ENCODE data around the gene POLR2C. TPM values are rescaled to one million over a fixed set of nuclear protein-coding genes. Genes with fewer than 3 reads are reported as not detected.
"Not testable (repeated sequence)": the region's sequence is repeated elsewhere in the genome, so short reads cannot be mapped to it uniquely, and the experiment has no call there.

POLR2C gene
- total RNA-seq, 1 donor from 2014 or later, result 65.7 TPM

DNA sequence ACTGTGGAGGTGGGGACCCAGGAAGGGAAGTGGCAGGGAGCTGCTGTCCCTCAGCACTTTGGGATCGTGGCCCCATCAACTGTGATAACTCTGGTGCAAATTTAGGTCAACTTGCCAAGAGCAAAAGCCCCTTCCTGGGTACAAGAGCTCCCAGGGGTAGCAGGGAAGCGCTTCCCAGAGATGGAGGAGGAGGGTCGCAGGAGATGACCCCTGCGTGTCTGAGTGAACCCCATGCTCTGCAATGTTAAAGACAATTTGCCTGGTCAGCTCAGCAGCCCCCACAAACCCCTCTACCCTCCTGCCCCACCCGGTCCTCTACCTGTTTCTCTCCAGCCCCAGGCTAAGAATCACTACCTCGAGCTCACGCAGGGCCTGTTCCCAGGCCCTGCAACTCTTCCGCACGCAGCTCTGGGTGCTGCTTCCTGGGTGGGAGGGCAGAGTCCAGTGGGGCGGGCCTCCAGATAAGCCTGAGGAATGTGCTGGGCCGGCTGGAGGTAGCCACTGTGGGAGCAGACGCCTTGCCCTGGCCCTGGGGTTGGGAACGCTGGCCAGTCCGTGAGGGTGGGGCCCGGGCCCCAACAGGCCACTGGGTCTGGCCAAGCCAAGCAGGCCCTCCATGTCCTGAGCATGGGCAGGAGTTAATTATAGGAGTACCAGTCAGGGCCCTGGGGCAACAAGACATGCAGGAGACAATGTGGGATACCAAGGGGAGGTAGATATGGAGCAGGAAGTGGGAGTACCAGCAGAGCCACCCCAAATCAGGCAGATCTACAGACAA is 17.7 kb downstream of the POLR2C start:
- peak; percentile 89 for DNase-seq (ENCODE audit: low spot score)

DNA sequence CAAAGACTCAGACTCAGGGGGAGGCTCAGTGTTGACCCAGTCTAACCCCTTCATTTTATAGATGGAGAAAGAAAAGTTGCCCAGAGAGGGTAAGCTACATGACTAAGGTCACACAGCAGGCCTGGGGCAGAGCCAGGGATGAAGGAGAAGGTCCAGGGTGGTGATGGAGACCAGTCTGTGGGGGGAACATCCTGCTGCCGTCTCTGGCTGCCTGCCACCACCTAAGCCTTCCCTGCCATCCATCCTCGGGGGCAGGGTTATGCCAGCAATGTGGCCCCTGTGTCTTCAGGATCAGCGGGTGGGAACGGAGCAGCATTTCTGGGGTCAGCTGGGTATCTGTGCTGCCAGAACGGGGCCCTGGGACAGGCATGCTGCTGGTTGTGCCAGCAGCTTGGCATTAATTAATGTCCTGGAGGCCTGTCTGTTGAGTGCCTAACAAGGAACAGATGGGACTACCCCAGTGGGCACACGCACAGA is 18.3 kb downstream of the POLR2C start:
- no peak for DNase-seq (ENCODE audit: low spot score)

DNA sequence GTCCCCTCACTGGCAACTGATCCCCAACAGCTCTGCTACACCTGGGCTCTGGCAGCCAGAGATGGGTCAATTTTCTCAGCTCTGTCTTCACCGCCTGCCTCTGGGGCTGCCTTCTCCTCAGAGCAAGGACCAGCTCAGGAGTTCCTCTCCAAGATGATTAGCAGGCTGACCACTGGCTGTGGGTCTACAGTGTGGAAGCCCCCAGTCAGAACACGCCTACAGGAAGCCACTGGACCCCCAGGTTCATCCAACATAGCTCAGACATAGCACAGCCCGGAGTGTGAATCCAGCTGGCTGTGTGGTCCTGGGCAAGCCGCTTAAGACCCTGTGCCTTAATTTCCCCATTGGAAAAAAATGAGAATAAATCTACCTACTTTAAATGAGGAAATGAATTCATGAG is 18.9 kb downstream of the POLR2C start:
- no peak for DNase-seq (ENCODE audit: low spot score)

DNA sequence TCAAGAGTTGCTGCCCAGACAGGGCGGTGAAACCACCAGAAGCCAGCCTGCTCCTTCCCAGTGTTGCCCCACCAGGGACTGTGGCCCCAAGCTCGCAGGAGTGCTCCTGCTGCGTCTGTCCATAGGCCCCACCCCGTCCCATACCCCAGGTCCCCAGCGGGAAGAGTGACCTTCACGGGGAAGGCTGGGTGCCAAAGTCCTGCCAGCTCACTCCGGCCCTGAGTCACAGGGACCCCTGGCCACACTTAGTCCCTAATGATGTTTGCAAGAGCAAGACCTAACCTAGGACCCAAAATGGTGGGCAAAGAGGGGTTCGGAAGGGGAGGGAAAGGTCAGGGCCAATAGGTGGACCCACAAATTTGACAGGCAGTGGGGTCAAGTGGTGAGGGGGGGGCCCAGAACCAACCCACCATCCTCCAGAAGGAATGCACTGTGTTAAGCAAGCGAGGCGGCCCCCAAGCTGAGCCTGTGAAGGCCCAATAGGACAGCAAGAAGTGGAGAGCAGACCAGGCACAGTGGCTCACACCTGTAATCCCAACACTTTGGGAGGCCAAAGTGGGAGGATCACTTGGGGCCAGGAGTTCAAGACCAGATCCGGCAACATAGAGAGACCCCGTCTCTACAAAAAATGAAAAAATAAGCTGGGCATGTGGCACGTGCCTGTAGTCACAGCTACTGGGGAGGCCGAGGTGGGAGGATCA is 20.5 kb downstream of the POLR2C start:
- no peak for DNase-seq (ENCODE audit: low spot score)

DNA sequence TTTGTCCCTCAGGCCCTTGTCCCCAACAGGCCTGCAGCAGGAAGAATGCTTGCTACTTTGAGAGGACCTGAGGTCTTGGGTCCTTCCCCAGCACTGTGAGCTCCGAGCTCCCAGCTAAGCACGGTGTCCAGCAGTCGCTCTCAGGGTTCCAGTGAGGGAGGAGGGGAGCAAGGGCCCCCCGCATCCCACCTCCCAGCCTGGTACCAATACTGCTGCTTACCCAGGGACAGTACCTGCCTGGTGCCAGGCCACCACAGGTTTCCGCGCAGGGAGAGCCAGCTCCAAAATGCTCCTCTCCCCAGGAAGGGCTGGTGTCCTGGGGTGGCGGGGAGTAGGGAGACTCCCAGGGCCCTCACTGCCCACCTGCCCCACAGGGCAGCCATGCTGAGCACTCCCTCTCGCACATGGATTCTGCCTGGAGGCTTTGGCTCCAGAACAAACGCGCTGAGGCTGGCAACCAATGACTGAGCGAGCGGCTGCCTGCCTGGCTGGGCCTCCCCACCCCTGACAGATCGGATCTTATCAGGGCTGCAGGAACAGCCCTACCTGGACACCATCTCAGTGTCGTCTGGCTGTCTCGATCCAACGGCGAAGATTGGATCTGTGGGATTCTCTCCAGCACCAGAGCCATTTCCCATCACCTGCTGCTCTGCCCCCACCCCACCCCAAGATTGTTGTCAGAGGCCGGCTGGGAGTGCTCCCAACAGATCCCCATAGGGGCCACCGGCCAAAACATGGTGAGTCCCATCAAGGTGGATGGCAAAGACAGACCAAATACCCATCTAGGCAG is 21.4 kb downstream of the POLR2C start:
- DNase-seq (ENCODE audit: low spot score), result peak; percentile 62

DNA sequence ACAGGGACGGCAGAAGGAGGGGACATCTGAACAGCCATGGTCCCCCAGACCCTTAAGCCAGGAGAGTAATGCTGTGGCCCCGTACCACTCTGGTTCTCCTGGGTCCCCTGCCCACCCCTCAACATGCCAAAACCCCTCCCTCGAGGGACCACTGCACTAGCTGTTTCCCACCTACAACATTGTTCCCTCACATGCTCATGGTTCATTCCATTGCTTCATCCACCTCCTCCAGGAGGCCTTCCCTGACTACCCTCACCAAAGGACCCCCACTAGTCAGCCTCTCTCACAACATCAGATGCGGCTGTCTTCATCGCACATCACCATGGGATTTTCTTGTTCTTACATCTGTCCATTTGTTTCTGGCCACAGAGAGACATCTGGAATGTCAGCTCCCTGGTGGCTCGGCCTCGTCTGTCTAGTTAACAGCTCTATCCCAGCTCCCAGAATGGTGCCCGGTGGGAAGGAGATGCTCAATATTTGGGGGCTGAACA is 22.1 kb downstream of the POLR2C start:
- no peak for DNase-seq (ENCODE audit: low spot score)

DNA sequence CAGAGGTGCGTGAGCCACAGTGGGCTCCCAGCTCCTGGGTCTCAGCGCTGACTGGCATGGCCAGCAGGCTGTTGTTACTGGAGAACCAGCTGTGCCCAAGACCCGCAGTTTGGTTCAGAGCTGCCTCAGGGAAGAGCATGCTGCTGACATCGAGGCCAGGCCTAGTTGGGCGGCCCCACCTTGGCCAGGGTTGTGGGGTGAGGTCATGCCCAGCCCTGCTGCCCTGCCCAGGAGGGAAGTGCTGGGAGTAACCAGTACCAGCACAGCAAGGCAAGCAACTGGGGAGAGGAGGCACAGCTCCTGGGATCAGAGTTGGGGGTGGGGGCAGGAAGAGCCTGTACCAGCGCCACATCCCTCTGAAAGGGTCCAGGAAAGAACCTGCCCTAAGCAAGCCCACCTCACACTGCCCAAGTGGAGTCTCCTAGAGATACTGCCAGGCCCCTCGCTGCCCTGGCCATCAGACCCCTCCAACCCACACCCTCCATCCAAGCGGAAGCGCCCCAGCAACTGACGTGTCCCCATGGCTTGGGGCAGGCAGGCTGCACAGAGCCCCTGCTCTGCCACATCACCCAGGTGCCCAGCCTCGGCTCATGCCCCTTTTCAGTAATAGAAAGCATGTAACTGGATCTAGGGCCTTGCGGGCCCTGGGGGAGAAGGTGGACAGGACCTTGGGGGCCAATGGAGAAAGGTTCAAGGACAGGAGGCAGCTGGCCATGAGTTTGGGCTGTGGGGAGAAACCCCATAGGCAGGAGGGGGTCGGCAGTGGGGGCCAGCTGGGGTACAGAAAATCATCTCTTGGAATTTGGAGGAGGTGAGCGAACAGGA is 22.8 kb downstream of the POLR2C start:
- DNase-seq (ENCODE audit: low spot score), result no peak

DNA sequence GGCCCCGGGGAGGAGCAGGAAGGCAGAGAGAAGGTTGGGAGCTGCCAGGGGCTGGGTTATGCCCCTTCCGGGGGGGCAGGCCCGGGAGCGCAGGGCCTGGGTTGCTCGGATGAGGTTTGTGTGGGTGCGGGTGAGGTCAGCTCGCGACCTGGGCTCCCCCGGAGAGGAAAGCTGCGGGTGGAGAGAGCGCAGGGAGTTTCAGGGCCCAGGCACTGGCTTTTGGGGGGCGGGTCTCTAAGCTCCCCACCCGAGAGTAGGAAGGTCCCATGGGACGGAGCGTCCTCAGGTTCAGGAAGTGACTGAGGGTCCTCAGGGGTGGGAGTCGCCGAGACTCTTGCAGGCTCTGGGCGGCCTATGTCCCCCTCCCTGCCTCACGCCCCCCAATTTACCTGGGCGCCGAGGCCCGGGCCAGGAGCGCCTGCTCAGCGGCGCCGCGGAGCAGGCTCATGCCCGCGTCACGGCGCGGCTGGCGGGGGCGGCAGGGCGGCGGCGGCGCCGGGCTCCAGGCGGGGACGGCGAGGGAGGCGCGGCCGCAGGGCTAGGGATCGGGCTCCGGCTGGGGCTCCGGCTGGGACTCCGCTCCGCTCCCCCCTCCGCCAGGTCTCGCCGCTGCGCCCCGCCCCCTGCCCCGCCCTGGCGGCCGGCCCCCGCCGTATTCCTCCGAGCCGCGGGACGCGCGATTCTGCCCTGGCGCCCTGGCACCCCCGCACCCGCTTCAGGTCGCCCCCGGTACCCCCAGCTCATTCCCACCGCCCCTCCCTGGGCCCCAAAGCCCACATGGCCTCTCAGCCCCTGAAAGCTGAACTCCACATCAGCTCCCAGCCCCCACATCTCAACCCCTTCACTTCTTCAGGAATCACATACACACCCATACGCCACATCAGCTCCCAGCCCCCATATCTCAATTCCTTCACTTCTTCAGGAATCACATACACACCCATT is 23.7 kb downstream of the POLR2C start, which contains the start of gene DOK4:
TSS of gene DOK4 (minus strand) at position 578 of the 942 bp plus-strand sequence. CDS start 6,986 bp downstream, outside the sequence.
- peak; percentile 75 for DNase-seq (ENCODE audit: low spot score)

DNA sequence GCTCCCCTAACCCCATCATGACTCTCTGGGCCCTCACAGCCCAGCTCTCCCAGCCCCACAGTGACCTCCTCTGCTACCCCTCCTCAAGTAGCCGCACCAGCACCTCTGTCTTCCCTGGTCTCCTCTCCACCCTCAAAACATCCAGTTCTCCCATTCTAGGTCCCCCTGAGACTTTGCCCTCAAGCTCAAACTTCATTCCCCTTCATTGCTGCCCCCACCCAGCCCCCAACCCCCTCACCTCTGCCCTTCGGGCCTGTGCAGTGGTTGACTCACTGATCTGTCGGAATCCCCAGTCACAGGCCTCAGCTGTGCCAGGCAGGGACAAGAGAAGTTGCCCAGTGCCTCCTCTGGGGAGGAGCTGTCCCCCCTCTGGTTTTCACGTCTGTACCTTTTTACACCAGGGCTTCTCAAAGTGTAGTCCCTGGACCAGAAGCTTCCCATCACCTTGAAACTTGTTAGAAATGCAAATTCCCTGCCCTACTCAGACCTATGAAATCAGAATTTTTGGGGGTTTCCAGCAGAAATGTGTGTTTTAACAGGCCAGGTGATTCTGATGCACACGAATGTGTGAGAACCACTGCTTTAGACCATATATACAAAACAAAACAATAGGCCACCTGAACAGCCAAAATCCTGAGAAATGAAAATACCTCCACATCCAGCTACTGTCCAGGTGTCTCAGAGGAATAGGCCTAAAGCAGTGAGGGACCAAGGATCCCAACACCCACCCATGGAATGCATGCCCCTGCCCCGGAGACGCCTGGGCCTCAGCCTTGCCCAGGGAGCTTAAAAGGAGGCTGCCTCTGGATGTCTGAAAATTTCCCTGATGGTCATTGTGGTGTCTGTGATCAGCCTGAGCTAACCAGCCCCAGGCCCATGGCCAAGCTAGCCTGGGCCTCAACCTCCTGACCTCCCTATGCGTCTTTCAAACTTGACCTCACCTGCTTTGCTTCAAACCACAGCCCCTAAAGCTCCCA is 24.7 kb downstream of the POLR2C start:
- no peak for DNase-seq (ENCODE audit: low spot score)

DNA sequence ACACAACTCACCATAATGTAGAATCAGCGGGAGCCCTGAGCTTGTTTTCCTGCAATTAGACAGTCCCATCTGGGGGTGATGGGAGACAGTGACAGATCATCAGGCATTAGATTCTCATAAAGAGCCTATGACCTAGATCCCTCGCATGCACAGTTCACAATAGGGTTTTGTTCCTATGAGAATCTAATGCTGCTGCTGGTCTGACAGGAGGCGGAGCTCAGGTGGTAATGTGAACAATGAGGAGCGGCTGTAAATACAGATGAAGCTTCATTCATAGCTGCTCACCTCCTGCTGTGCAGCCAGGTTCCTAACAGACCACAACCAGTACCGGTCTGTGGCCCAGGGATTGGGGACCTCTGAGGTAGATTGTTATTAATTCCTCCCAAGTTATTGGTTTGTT is 26.8 kb downstream of the POLR2C start:
- no peak for DNase-seq (ENCODE audit: low spot score)

DNA sequence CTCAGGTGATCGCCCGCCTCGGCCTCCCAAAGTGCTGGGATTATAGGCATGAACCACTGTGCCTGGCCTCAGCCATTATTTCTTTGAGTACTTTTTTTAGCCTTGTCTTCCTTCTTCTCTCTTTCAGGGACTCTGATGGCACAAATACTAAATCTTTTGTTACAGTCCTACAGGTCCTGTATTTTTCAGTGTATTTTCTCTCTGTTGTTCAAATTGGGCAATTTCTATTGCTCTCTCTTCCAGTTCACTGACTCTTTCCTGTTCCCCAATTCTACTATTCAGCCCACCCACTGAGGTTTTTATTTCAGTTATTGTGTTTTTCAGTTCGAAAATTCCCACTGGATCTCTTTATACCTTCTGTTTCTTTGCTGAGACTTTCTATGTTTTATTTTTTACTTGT is 31.3 kb downstream of the POLR2C start:
- no peak for DNase-seq (ENCODE audit: low spot score)

DNA sequence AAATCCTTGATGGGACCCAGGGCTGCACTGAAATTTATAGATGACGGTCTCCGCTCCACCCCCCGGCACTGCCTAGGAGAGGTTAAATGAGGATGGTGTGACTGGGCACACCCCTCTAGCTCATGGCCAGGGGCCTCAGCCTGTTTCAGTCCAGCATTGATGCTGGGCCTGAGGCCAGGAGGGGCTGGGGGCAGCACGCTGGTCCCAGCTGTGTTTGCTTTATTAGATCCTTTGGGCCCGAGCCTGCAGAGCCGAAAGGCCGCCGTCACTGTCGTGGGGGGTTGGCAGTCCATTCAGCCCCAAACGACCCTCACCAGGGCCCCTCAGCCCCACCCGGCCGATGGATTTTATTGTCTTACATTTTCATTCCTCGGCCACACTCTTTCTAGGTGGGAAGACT is 34.6 kb downstream of the POLR2C start:
- no peak for DNase-seq (ENCODE audit: low spot score)

DNA sequence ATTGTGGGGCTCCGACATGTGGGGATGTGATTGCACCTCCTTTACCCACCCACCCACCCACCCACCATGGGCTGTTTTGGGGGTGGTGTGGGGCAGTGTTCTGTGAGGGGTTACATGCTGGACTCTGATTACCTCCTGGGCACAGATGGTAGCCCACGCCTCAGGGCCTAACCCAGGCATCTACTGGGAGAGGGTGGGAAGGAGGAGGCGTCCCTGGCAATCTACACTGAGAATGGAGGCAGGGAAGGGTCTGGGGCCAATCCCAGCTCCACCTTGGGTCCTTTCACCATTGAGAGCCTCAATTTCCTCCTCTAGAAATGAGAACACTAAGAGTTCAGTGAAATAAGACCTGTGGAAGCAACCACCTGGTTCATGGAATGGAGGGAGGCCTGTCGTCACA is 35.6 kb downstream of the POLR2C start:
- no peak for DNase-seq (ENCODE audit: low spot score)

DNA sequence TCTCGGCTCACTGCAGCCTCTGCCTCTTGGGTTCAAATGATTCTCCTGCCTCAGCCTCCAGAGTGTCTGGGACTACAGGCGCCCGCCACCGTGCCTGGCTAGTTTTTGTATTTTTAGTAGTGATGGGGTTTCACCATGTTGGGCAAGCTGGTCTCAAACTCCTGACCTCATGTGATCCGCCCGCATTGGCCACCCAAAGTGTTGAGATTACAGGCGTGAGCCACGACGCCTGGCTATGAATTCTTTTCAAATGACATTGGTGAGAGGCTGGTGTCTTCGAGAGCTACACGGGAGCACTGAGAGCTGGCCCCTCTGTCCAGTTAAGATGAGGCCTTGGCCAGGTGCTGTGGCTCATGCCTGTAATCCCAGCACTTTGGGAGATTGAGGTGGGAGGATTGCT is 37.5 kb downstream of the POLR2C start:
- not testable (repeated sequence) for DNase-seq (ENCODE audit: low spot score)

DNA sequence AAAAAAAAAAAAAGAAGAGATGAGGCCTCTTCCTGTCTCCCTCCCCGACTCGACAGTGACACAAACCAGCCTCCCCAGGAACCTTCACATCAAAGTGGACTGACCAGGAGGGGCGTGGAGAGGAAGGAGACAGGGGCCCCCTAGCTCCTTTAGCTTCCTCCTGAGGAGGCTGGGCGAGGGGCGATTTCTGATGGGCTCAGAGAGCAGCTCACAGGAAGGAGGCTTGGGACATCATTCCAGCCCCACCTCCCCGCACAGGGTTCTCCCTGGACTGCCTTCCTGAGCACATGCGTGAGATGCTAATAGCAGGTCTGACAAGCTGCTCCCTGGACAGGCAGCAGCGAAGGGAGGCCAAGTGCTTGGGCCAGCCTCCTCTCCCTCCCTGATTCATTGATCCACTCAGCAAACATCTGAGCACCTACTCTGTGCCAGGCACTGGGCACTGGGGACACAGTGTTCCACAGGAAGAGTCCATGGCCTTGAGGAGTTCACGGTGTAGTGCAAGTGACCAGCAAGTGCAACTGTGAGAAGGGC is 38.2 kb downstream of the POLR2C start:
- peak; percentile 82 for DNase-seq (ENCODE audit: low spot score)

DNA sequence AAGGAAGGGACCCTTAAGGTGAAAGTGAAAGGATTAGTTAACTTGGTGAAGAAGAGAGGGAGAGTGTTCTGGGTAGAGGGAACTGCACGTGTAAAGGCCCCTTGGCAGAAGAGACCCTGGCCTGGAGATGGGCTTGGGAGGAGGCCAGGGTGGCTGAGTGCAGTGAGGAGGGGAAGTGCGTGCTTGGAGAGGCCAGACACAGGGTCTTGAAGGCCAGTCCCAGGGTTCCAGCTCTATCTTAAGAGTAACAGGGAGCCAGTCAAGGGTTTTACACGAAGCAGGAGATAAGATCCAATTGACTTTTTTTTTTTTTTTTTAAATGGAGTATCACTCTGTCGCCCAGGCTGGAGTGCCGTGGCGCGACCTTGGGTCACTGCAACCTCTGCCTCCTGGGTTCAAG is 39.0 kb downstream of the POLR2C start:
- no peak for DNase-seq (ENCODE audit: low spot score)

DNA sequence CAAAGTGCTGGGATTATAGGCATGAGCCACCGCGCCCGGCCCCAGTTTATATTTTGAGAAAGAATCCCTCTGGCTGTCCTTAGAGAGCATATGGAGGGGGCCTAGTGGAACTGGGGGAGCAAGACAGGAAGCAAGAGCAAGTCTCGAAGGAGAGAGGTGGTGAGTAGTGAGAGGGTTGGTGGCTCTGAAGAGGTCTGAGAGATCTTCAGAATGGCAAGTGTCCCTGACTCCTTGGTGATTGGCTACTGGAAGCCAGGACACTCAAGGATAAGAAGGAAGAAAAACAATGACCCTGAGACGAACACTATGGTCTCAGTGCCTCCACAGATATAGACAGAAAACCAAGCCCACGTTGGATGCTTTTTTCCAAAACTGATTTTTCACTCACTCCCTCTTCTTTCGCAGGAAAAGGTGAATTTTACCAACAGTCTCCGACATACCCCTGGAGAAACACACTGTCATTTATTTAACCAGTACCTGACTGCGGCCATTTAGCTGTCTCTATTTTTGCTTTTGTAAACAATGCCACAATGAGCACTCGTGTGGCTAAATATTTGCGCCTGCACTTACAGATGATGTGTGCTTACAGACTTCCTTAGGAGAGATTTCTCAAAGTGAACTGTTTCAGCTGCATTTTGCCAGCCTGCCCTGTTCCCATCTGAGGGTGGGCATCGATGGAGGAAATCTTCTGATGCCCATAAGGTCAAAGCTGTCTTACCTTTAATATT is 39.7 kb downstream of the POLR2C start:
- no peak for DNase-seq (ENCODE audit: low spot score)

DNA sequence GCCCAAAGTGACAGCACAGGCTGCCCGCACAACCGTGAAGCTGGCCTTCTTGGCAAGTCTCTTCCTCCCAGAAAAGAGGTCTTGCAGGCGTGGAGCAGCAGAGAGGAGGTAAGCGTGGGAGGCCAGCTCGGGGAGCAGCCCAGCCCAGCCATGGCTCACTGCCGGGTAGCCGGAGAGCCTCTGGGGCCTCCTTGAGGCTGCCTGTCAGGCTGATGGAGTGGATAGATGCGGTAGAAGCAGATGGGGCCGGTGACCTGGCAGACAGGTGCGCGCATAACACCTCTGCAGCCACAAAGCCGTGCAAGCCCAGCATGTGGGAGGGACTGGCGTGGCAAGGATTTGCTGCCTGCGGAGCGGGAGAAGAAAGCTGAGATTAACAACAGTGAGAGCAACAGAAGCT is 40.9 kb downstream of the POLR2C start:
- DNase-seq (ENCODE audit: low spot score), result no peak

Measured in mucosa of gallbladder (tissue), 1 donor.